GM10847 (cell line): Measurements from ENCODE around the gene KIF3A.

ENCODE experiments used
- POLR2A ChIP-seq: IDR thresholded peaks from 2 replicates; pipeline ENCODE4 v1.6.1; 2011; ENCODE audit not compliant: insufficient read length; ENCODE audit errors: extremely low read depth

Gene KIF3A

DNA sequence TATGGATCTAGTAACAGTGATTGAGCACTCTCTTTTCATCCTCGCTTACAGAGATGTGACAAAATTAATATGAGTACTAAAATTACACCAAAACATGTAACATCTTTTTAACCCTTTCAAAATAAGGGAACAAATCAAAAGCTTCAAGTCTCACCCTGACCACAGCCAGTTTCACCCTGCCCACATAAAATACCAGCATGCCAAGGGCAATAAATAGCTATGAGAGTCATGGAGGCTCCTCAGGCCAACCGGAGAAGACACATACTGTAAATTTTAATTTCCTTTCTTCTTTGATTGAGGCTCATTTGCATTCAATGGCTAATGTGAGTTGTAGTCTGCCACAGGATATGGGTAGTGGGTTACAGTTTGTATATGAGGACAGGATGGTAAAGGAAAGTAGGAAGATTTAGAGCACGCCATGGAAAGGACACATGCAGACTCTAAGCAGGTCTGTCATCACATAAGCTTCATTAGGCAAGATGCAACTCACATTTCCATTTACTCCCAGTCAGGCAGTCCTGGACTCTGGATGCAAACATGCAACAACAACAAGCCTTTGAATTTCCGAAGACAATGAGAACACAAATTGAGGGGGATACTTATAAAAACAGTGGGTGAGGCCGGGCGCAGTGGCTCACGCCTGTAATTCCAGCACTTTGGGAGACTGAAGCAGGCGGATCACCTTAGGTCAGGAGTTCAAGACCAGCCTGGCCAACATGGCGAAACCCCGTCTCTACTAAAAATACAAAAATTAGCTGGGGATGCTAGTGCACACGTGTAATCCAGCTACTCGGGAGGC lies 52.2 kb downstream of the KIF3A start:
- TF ChIP-seq POLR2A: no peak

DNA sequence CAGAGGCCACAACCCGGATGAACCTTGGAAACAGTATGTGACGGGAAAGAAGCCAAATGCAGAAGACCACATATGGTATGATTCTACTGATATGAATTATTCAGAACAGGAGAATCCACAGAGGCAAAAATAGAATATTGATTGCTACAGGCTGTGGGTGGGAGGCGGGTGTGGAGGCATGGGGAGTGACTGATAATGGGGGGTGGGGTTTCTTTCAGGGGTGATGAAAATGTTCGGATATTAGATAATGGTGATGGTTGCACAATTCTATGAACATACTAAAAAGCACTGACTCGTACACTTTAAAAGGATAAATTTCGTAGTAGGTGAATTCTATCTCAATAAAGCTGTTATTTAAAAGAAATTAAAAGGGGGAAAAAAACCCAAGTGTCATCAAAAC lies 52.9 kb downstream of the KIF3A start:
- no peak for TF ChIP-seq POLR2A

DNA sequence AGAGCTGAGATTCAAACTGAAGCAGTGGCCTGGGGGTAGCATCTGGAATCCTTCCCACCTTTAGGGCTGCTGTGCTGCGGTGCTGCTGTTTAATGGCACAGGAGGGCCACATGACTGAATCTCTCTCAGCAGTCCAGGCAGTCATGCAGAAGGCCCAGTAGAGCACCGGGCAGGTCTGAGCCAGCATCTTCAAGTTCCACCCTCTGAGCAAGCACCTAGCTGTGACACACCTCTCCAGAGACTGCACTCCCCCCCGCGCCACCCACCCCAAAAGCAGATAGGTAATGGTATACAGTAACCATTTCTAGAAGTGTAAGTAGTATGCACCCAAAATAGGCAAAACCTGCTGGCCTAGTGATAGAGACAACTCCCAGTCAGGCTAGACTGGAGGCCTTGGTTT lies 55.4 kb downstream of the KIF3A start:
- TF ChIP-seq POLR2A: no peak

DNA sequence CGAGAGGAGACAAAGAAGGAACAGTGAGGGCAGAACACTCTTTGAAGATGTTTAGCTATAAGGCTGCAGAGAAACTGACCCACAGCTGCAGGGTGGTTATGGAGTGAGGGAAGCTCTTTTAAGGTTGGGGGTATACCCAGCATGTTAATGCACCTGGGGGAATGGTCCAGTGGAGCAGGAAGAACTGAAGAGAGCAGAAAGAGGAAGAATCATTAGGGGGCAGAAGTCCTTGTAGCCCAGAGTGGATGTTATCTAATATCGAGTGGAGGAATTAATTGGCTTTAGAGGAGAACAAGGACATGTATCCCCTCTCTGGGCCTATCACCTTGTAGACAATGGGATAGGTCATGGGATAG lies 55.9 kb downstream of the KIF3A start:
- no peak for TF ChIP-seq POLR2A

DNA sequence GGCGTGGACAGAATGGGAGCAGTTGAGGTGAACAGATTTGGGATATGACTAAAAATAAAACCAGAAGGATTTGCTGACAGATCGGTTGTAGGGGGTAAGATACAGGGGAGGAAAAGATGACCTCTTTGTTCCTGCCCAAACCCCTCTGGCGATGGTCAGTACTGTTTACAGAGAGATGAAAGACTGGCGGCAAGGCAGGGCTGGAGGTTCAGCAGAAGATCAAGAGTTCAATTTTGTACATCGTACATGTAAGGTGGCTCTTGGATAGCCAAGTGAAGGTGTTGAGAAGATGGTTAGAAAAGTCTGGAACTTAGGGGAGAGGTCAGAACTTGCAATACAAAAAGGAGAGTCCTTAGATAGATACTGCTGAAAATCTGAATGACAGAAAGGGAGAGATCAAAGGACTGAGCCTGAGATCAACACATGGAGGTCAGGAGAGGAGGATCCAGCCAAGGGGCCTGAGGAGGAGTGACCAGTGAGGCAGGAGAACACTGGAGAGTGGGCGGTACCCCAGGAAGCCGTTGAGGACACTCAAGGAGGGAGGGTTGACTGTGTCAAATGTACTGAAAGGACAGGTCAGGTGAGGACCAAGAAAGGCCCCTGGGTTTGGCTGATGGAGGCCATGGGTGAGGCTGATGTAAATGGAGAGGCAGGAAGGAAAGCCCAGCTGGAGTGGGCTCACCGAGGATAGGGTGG lies 56.4 kb downstream of the KIF3A start:
- no peak for TF ChIP-seq POLR2A

DNA sequence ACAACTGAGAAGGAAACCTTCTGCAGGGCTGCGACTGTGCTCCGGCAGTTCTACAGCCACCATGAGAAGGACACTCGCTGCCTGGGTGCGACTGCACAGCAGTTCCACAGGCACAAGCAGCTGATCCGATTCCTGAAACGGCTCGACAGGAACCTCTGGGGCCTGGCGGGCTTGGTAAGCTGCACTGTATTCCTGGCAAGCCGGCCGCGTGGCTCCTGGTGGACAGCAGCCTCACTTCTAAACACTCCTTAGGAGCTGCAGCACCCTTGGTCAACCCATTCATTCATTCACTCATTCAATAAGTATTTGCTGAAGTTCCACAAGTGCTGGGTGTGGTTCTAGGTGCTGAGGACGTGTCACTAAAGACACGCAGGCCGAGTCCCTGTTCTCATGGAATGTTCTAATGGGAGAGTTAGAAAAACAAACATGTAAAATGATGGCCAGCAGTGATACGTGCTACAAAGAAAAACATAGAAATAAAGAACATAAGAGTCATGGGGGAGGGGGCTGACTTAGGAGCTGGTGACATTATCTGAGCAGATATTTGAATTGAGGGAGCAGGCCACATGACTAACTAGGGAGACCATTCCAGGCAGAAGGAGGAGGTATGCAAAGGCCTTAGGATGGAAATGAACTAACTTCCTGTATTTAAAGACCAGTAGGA lies 57.5 kb downstream of the KIF3A start:
- no peak for TF ChIP-seq POLR2A

DNA sequence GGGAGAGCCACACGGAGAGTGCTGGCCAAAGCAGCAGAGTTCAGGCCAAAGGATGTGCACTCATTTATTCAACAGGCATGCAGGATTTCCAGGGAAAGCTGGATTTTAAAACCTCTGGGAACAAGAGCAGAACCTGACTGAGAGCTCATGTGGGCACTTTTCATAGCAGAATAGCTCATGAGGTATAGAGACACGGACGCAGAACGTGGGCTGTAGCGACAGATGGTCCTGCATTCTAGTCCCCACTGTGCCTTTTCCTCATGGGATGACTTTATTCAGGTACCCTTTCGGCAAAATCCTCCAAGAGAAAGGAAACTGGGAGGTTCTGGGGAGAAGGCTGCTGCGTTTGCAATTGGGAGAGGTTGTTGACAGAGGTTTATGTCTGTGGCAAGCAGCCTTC lies 58.2 kb downstream of the KIF3A start:
- TF ChIP-seq POLR2A: no peak

DNA sequence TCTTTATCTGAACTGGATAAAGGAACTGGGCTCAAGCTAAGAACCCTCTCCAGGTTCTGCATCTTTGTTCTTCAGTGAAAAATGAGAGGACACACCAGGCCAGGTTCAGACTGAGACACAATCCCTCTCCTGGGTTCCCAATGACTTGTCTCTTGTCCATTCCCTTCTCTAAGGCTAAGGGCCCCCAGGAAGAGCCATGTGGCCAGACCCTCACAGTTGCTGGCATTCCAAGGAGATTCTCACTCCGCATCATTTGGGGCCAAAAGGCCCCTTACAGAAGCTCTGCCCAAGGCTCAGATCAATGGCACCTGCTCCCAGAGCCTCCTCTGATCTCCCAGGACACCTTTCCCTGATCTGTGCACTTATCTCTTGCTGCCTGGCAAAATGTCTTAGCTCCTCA lies 58.6 kb downstream of the KIF3A start:
- no peak for TF ChIP-seq POLR2A

DNA sequence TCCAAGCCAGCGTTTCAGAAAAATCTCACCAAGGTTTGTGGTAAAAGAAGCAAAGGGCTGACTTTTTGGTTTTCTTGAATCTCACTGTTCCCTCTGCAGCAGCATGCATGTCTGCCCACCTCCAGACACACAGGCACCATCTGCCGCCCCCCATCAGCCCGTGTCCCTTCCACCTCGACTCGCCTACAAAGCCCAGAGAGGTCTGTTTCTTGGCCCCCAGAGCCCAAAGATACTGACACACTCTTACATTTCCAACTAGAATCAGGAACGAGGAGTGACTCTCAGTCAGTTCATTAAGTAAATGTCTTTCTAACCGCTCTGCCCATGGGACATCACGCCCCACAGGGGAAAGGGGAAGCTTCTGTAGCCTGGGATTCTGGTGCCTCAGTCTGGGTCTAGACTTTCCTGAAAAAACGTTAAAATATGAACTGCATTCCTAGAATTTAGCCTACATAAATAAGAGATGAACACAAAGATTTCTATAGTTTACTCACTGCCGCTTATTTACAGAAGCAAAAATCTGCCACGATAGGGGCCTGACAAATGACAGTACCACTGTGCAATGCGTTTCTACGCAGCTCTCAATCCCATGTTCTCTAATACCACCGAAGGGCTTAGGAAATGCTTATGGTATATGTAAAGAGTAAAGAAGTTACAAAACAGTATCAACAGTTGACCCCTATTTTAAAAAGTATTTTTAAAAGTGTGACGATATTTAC lies 59.5 kb downstream of the KIF3A start:
- no peak for TF ChIP-seq POLR2A

DNA sequence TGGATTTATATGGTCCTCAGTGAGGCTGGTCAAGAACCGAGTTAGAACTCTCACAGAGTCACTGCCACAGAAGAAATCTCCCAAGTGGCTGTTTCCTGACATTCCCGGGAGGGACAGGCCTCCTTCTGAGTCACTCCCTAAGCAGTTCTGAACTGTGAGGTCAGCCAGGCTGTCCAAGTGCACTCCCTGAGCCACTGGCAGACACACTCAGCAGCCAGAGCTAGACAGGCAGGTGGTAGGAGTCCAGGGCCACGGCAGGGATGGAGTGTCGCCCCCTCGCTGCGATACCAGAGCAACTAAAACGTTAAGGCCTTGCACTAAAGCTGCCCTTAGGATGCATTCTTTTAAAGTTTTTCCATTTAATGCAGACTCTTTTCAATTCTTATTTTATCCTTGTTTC lies 60.2 kb downstream of the KIF3A start:
- no peak for TF ChIP-seq POLR2A

DNA sequence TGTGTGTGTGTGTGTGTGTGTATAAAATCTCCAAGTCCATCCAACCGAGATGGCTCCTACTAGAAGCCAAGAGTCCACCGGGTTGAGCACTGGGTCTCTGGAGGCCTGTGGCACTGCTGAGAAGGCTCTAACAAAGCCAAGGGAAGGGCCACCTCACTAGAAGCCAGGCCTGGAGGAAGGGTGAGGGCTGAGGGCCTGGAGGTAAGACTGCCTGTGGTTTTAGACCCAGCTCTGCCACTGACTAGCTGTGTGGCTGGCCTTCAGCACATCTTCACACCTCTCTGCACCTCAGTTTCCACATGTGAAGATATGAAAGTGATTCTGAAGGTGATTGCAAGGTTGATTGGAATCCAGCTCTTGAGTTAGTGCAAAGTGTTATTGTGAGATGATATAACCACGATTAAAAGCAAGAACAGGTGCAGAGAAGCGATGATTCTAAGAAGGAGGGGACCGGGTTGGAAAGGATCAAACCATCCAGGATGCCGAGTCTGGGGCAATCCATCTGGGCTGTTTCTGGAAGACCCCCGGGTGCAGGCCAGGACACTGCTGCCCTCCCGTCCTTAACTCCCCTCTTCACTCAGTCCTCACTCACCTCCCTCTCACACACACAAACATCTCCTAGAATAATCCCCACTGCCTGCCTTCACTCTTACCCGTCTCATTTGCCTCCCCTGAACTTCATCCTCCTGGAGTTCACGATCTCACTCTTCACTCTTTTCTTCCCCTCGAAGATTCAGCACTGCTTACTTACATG lies 61.2 kb downstream of the KIF3A start:
- TF ChIP-seq POLR2A: no peak

DNA sequence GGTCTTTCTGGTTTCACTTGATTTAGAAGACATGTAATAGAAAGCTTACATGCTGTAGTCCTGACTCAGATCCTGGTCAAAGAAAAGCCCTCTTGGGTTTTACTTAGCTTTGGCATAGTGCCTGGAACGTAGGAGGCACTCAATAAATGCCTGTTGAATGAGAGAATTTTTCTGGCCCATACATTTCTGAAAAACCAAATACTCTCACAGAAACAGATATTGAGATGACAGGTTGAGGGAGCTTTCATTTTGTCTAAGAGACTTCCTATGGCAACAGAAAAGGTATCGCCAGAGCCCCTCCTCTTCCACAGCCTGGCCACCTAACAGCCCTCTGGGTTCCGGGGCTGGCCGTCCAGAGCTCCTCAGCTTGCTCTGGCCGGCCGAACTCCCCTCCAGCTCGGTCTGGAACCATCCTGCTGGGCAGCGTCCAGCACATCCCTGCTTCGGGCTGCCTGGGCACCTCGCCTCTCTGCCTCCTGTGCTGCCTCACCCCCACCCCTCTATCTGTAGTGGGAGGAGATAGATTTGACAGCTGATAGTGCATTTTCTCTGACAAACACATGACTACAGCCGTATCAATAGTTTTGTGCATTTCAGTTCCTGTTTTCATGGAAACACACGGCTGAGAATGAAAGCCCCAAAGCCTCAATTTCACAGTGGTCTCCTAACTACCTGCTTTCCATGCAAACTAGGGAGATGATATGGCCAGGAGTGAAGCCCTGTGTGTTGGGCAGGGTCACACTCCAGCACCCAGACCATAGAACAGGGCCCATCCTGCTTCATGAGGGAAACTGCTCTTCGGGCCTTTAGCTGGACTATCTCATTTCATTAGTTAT lies 62.5 kb downstream of the KIF3A start:
- TF ChIP-seq POLR2A: no peak

DNA sequence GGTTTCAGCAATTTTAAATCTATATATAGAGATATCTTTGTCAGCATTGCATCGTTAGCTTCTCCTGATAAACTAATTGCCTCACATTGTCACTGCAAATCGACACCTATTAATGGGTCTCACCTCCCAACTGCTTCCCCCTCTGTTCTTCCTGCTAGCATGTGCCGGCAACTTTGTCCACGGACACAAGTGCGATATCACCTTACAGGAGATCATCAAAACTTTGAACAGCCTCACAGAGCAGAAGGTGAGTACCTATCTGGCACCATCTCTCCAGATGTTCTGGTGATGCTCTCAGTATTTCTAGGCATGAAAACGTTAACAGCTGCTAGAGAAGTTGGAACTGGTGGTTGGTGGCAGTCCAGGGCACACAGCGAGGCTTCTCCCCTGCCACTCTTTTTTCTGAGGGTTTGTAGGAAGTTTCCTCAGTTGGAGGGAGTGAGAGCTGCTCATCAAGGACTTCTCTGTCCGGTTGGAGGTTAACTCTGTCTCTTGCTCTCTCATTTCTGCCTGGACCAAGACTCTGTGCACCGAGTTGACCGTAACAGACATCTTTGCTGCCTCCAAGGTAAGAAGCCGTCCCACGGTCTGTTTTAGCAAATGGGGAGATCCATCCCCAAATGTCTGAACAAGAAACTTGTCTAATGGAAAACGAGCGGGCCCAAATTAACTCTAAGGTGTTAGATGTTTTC lies 63.3 kb downstream of the KIF3A start, which contains the start of gene IL4:
Gene IL4, plus strand, starts transcription at position 51 of the 692 bp plus-strand sequence. Its CDS starts 62 bp downstream, at position 113.
- no peak for TF ChIP-seq POLR2A

DNA sequence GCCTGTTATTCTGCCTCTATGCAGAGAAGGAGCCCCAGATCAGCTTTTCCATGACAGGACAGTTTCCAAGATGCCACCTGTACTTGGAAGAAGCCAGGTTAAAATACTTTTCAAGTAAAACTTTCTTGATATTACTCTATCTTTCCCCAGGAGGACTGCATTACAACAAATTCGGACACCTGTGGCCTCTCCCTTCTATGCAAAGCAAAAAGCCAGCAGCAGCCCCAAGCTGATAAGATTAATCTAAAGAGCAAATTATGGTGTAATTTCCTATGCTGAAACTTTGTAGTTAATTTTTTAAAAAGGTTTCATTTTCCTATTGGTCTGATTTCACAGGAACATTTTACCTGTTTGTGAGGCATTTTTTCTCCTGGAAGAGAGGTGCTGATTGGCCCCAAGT lies 63.9 kb downstream of the KIF3A start:
- TF ChIP-seq POLR2A: no peak

DNA sequence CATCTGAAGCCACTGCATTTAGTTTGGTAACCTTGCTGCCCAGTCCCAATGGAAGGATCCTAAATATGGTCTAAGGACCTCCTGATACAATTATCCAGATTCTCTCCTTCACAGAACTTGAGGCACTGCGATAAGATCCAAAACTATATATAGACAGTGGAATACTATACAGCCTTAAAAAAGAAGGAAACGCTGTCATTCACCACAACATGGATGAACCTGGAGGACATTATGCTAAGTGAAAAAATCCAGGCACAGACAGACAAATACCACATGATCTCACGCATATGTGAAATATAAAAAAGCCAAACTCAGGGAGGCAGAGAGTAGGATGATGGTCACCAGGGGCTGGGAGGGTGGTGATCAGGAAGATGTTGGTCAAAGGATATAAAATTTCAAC lies 66.3 kb downstream of the KIF3A start:
- no peak for TF ChIP-seq POLR2A
